Nephron (organoid): Measurements from ENCODE around the gene MACROD2.
A peak's percentile ranks its signal among the peaks of the same experiment; 100 is the strongest.

Experiments used
- H3K27ac Mint-ChIP-seq, 3 experiments: 2 replicates each; pipeline ENCODE4 v1.8.0; 2020; ENCODE audit warnings: mixed read lengths in 3 of 3, mild to moderate bottlenecking in 2 of 3, moderate library complexity in 1 of 3
- H3K27me3 Mint-ChIP-seq: 2 replicates; pipeline ENCODE4 v1.8.0; 2021; ENCODE audit warnings: low read depth, mild to moderate bottlenecking, moderate library complexity, mixed read lengths
- H3K36me3 Mint-ChIP-seq: 2 replicates; pipeline ENCODE4 v1.8.0; 2020; ENCODE audit warnings: low read depth, mixed read lengths
- H3K4me1 Mint-ChIP-seq: 2 replicates; pipeline ENCODE4 v1.8.0; 2020; ENCODE audit warnings: mixed read lengths
- H3K4me3 Mint-ChIP-seq, 3 experiments: 2 replicates each; pipeline ENCODE4 v1.8.0; 2020; ENCODE audit warnings: mild to moderate bottlenecking in 3 of 3, mixed read lengths in 3 of 3, moderate library complexity in 2 of 3
- H3K9me3 Mint-ChIP-seq: 2 replicates; pipeline ENCODE4 v1.8.0; 2020; ENCODE audit warnings: mixed read lengths
- TF ChIP-seq, protein P1 (sequence below), 3 experiments: fragments of 200-600 bp; sonication (generic); IDR thresholded peaks; one replicate each; pipeline ENCODE4 v1.5.0; 2021; ENCODE audit warnings: antibody characterized with exemption in 3 of 3; ENCODE audit not compliant: unreplicated experiment in 3 of 3

The MACROD2 gene

DNA sequence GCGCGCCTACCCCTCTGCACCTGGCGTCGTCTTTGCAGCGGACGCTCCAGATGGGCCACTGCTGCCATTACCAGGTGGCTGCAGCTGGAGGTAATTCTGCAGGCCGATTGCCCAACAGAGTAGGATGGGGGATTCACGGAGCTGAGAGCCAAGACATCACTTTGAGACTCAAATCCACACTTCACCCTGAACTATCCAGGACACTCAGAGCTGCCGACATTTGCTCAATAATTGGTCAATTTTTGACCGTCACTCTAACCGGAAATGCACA is 1037.0 kb downstream of the MACROD2 start:
- TF ChIP-seq, protein P1, sequence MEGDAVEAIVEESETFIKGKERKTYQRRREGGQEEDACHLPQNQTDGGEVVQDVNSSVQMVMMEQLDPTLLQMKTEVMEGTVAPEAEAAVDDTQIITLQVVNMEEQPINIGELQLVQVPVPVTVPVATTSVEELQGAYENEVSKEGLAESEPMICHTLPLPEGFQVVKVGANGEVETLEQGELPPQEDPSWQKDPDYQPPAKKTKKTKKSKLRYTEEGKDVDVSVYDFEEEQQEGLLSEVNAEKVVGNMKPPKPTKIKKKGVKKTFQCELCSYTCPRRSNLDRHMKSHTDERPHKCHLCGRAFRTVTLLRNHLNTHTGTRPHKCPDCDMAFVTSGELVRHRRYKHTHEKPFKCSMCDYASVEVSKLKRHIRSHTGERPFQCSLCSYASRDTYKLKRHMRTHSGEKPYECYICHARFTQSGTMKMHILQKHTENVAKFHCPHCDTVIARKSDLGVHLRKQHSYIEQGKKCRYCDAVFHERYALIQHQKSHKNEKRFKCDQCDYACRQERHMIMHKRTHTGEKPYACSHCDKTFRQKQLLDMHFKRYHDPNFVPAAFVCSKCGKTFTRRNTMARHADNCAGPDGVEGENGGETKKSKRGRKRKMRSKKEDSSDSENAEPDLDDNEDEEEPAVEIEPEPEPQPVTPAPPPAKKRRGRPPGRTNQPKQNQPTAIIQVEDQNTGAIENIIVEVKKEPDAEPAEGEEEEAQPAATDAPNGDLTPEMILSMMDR (IDR thresholded peaks at IDR 0.05; ENCODE audit: unreplicated experiment in 3 of 3): no peak
- H3K27ac Mint-ChIP-seq: no peak overlapping the region
- H3K27me3 Mint-ChIP-seq: peaks cover 15% of the 10 kb centered on the region
- H3K9me3 Mint-ChIP-seq: no peaks in the 10 kb centered on the region
- peaks cover 22% of the 10 kb centered on the region for H3K4me1 Mint-ChIP-seq
- H3K36me3 Mint-ChIP-seq: no peaks in the 10 kb centered on the region
- no peak overlapping the region for H3K4me3 Mint-ChIP-seq

DNA sequence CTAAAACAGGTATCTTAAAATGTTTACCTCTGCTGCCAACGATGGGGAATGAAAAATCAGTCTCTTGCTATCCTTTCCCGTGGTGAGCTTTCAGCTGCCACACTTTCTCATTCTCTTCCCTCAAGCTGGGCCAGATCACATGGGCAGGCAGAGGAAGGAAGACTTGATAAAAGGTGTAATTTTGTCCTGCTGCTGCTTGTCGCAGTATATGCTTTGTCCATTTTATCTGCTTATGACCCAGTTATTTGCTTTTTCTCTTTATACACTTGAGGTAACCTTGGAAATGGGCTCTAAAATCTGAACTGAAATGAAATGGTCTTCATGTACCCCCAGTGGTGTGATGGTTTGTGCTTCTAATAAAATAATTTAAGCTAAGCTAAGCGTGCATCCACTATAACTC is 1038.0 kb downstream of the MACROD2 start:
- no peak overlapping the region for H3K27ac Mint-ChIP-seq
- H3K9me3 Mint-ChIP-seq: no peaks in the 10 kb centered on the region
- no peak overlapping the region for H3K4me3 Mint-ChIP-seq
- TF ChIP-seq, protein P1 (IDR thresholded peaks at IDR 0.05; ENCODE audit: unreplicated experiment in 3 of 3): no peak
- H3K36me3 Mint-ChIP-seq: no peaks in the 10 kb centered on the region
- peaks cover 15% of the 10 kb centered on the region for H3K27me3 Mint-ChIP-seq
- H3K4me1 Mint-ChIP-seq: peaks cover 20% of the 10 kb centered on the region

DNA sequence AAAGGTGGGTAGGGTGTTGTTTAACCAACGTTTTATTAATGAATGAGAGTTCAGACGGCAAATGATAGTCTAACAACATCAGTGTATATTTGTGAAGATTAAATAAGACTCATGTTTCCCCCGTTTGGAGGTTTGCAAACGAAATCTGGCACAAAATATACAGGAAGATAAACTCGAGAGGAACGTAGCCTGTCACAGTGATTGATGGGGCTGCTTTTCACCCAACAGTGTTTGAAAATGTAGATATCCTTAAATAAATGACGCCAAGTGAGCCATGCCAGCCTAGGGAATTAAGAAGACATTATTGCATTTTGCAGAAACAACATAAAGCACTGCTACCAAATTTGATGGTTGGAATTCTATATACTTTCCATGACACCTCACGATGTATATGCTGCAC is 1038.6 kb downstream of the MACROD2 start:
- Mint-ChIP-seq H3K9me3 (no peaks in the 10 kb centered on the region), H3K27ac (no peak overlapping the region), H3K36me3 (no peaks in the 10 kb centered on the region), H3K4me1 (peaks cover 20% of the 10 kb centered on the region), H3K4me3 (no peak overlapping the region), H3K27me3 (peaks cover 15% of the 10 kb centered on the region)
- TF ChIP-seq, protein P1 (IDR thresholded peaks at IDR 0.05; ENCODE audit: unreplicated experiment in 3 of 3): no peak

DNA sequence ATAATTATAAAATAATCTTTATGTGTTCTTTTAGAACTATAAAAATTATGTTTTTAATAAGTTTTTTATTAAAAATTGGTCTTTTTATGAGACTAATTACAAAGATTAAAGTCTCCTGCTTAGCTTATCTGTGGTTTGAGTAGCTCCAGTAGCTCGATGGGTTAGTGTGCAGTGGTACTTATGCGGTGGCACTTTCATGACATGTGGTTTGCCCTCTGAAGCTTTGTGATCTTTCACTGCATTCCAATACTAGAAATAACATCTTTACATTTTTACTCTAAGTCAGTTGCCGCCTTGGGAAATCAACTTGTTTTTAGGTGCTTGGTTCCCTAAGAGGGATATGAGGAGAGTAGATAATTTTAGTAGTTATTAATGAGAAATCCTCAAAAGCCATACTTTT is 1041.6 kb downstream of the MACROD2 start:
- H3K9me3 Mint-ChIP-seq: no peaks in the 10 kb centered on the region
- no peak overlapping the region for H3K27ac Mint-ChIP-seq
- TF ChIP-seq, protein P1 (IDR thresholded peaks at IDR 0.05; ENCODE audit: unreplicated experiment in 3 of 3): no peak
- H3K36me3 Mint-ChIP-seq: no peaks in the 10 kb centered on the region
- peaks cover 29% of the 10 kb centered on the region for H3K4me1 Mint-ChIP-seq
- no peak overlapping the region for H3K4me3 Mint-ChIP-seq
- peaks cover 10% of the 10 kb centered on the region for H3K27me3 Mint-ChIP-seq

DNA sequence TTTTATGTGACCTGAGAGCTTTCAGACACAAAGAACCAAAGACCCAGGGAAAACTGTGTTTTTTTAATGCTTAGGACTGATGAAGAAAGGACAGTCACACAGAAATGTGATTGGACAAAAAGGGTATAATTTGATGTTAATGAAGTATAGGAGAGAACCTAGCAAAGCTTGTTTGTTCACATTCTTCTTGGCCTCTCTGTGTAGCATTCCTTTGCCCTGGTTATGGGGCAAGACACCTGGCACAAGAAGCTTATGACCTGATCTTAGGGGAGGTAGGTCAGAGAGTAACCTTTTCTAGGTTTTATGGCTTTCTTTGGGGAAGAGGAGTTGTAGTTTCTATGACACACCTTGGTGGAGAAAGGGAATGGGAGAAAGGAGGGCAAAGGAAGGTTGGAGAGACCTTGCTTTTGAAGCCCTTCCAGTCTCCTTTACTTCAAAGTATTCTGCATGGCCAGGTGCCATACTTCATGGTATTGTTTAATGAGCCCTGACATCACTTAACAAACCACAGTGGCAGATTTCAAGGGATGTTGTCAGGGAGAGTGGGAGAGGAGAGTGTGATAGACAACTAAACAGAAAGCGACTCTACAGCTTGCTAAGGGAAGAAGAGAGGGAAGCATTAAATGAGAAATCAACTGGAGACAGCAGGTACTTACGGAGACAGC is 1043.9 kb downstream of the MACROD2 start:
- no peaks in the 10 kb centered on the region for H3K9me3 Mint-ChIP-seq
- no peaks in the 10 kb centered on the region for H3K36me3 Mint-ChIP-seq
- H3K4me1 Mint-ChIP-seq: peaks cover 17% of the 10 kb centered on the region
- H3K27me3 Mint-ChIP-seq: peaks cover 5% of the 10 kb centered on the region
- TF ChIP-seq, protein P1 (IDR thresholded peaks at IDR 0.05; ENCODE audit: unreplicated experiment in 3 of 3): no peak
- peak overlapping the region; percentile 2 to 54 (median 20) for H3K27ac Mint-ChIP-seq
- no peak overlapping the region for H3K4me3 Mint-ChIP-seq

DNA sequence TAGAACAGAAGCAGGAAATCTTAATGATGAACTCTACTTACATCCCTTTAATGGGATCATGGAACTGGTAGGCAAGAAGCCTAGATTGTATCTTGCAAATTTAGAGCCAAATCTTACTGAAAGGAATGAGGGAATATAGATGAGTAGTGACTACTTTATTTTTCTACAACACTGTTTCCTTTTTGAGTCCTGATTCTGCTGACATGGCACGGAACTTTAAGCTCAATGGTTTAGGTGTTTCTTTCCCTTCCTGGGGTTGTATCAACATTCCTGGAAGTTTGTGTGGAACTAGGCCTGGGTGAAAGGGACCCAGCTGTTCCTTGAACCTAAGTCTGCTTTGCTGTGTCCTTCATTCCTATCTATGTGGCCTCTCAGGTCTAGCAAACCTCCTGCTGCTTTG is 1047.4 kb downstream of the MACROD2 start:
- H3K9me3 Mint-ChIP-seq: no peaks in the 10 kb centered on the region
- H3K36me3 Mint-ChIP-seq: no peaks in the 10 kb centered on the region
- H3K4me3 Mint-ChIP-seq: no peak overlapping the region
- no peaks in the 10 kb centered on the region for H3K27me3 Mint-ChIP-seq
- peaks cover 42% of the 10 kb centered on the region for H3K4me1 Mint-ChIP-seq
- TF ChIP-seq, protein P1 (IDR thresholded peaks at IDR 0.05; ENCODE audit: unreplicated experiment in 3 of 3): no peak
- H3K27ac Mint-ChIP-seq: no peak overlapping the region
